Activated CD8-positive, alpha-beta memory T cell treated with anti-CD3 and anti-CD28 coated beads, Interleukin-2, amount 50 U/mL, for 1 hour (primary cell): ENCODE data around the gene CRTAC1.

Experiments
- DNase-seq: peaks from one replicate; pipeline ENCODE4 v3.0.0-alpha.2; 2020; ENCODE audit errors: extremely low read depth

CRTAC1 gene, protein sequence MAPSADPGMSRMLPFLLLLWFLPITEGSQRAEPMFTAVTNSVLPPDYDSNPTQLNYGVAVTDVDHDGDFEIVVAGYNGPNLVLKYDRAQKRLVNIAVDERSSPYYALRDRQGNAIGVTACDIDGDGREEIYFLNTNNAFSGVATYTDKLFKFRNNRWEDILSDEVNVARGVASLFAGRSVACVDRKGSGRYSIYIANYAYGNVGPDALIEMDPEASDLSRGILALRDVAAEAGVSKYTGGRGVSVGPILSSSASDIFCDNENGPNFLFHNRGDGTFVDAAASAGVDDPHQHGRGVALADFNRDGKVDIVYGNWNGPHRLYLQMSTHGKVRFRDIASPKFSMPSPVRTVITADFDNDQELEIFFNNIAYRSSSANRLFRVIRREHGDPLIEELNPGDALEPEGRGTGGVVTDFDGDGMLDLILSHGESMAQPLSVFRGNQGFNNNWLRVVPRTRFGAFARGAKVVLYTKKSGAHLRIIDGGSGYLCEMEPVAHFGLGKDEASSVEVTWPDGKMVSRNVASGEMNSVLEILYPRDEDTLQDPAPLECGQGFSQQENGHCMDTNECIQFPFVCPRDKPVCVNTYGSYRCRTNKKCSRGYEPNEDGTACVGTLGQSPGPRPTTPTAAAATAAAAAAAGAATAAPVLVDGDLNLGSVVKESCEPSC

DNA sequence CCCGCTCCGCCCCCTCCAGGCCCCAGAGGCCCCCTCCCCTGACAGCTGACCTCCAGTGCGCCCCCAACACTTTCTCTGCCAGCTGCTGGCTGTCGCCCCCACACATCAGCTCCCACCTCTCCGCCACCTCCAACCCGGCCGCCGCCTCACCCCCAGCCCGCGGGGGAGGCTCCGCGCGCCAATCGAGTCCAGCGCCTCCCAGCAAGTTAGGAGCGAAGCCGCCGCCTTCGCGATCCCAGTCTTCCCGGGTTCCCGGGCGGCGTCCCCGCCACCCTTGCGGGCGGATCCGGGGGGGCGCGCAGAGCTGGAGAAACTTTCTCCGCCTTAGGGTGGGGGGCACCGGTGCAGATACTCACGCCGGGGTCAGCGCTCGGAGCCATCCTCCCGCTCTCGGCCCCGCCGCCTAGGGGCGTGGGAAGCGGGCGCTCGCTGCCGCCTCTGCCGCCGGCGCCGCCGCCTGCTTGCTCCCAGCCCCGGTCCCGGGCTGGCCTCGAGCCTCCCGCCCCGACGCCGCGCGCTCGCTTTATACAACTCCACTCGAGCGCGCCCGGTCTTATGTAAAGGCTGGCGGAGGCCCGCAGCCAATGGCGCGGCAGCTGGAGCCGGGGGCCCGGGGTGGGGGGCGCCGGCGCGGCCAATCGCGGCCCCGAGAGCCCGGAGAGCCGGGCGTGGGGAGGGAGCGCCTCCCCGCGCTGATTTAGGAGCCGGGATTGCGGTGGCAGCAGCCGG lies at the start of gene CRTAC1:
CRTAC1 (minus strand) TSS at position 529 of the 729 bp plus-strand sequence; CDS start at position 380, 149 bp downstream.
- DNase-seq: no peak

DNA sequence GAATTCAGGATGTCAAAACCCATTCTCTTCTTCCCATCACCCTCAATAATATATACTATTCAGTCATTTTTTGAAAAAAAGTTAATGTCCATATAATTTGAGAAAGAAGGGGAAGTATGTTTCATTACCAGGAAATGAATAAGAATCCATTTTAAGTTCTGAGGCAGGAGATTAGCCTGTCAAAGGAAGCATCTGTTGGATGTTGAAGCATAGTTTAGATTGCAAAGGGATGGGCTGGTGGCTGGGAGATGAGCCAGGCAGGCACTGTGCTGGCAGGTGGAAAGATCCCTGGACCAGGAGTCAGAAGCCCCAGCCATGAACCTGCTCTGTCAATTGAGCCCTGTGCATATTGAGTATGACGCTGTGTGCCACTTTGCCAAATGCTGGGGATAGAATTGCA lies 48.4 kb upstream of the CRTAC1 start:
- DNase-seq: no peak

DNA sequence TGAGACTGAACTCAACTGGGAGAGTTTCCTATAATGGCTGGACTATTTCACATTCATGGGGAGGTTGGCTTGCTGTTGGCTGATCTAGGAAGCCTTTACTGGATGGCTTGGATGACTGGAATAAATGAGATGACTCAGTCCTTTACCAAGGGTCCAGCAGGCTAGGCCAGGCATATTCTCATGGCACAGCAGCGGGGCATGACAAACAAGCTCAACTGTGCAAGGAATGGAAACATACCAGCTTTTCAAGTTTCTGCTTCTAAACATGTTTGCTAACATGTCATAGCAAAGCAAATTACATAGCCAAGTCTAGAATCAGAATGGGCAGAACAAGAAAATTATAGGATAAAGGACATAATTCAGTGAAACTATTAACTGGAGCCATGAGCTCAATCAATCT lies 46.8 kb upstream of the CRTAC1 start:
- DNase-seq: no peak

DNA sequence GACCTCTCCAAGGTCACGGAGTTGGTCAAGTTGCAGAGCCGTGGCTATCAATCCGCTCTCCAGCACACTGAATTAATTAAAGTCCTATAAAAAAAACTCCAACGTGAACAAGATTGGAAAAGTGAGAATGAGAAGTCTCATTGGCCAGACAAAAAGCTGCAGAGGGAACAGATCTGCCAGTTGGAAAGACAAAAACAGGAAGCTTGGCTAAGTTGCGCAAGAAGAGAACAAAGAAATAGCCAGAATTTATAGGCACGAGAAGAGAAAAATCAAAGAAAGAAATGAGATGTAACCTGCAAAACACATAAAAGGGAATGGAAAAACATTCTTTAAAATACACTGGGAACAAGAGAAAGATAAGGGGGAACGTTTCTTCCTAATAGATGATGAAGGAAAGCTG lies 45.7 kb upstream of the CRTAC1 start:
- DNase-seq: no peak

DNA sequence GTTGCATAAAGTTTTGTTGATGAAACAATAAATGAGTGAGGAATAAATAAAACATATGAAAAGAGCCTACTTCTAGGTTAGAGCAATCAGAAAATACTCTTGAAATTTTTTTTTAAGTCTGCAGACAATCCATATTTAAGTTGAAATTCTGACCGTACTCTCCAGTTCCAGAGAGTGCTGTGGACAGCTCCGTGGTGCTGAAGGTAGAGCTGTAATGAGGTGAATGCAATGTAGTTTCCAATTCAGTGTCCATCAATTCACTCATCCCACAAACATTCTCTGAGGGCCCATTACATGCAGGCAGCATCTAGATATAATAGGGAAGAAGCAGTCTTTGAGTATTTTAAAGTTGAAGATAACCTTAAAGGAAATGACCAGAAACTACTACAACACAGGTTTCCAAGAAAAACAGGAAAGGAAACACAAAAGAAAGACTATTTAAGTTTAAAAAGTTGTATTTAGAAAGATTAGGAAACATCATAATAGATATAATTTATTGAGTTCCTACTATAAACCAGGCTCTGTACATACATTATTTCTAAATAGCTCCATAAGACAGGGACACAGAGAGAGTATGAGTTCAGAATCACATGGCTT lies 44.0 kb upstream of the CRTAC1 start:
- no peak for DNase-seq

DNA sequence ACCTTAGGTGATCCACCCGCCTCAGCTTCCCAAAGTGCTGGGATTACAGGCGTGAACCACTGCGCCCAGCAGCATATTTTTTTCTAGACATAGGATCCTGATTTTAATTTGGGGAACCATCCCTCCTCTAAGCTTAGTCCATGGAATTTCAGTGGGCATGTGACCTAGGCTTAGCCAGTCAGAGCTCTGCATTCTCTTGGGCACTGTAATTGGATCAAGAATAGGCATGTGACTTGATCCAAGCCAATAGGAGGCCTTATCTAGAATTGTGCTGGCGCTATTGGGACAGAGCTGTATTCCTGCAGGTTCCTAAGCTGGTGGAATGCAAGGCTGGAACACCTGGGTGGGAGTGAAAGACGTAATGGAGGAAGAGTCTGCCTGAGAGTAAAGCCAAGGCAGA lies 36.7 kb upstream of the CRTAC1 start:
- no peak for DNase-seq

DNA sequence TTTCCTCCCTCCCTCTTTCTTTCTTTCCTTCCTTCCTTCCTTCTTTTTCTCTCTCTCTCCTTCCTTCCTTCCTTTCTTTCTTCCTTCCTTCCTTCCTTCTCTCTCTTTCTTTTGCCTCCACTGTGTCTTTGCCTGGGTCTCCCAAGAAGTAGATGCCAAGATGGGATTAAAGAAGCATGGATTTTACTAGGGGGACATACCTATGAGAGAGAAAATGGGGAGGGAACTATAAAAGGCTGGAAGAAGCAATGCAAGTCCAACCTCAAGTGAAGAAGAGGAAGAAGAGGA lies 33.3 kb upstream of the CRTAC1 start:
- no peak for DNase-seq

DNA sequence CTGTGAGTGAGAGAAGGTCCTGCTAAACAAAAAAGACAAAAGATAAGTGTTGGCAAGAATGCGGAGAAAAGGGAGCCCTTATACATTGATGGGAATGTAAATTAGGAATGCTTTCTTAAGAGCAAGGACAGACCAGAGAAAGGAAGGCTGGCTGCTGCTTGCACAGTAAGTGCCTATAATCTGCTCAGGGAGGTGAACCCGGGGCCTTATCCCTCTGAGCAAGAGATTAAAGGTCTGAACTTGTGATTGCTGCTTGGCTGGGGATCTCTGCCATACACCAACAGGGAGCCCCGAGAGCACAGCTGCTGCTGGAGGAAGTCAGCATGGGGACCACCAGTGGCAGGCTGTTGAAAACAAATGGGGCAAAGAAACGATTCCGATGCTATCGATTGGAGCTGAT lies 32.0 kb upstream of the CRTAC1 start:
- no peak for DNase-seq

DNA sequence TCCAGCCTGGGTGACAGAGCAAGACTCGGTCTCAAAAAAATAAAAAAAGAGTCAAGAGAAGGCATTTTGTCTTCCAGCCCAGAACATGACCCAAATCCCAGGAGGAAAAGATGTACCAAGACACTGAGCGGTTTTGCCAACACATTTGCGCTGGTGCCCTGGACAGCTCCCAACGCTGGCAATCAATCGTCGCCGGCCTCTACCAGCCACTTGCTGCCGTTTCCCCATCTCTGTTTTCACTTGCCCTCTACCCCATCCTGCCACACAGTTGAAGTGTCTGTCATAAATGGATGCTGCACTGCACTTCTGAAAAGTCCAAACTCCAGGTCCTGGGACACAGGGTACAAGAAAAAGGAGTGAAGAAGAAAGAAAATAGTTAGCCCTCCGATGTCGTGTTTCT lies 29.7 kb upstream of the CRTAC1 start:
- DNase-seq: no peak

DNA sequence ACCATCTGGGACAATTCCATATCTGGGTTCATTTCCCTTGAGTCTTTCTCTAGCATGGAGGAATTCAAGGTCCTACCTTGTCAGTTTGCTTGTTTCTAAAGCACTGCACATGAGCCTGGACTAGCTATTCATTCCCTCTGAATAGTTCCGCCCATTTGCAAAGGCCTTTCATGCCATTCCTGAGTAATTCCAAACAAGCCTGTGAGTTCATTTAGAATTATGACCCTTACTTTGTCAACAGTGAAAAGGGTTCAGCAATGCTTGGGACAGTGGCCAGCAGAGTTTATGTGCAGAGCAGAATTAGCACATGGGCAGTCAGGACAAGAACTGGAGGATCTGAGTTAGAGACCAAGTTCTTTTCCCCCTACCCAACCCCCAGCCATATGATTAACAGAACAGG lies 27.9 kb upstream of the CRTAC1 start:
- no peak for DNase-seq

DNA sequence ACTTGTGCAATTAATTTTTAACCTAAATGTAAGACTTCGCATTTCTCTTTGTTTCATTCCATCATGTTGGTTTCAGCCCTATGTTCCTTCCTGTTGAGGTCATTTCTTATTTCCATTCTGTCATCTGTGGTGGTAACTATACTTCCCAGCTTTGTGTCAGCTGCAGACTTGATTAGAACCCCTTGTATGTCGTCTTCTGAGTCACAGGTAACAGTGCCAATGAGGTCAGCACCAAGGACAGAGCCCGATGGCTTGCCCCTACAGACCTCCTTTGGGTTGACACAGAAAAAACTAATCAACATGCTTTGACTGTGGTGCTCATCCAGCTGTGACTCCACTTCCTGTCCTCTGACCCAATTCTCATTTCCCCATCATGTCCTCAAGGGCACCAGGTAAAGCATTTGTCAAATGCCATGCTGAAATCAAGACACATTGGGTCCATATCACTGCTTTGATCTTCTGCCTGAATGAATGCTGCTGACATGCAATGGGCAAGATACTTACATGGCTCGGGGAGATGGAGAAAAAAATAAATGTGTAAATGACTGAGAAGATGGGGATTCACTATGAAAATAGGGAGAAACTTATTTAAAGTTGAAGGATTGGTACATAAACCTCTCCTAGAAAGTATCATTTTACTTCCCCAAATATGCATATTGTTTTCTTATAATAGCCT lies 25.6 kb upstream of the CRTAC1 start:
- DNase-seq: no peak

DNA sequence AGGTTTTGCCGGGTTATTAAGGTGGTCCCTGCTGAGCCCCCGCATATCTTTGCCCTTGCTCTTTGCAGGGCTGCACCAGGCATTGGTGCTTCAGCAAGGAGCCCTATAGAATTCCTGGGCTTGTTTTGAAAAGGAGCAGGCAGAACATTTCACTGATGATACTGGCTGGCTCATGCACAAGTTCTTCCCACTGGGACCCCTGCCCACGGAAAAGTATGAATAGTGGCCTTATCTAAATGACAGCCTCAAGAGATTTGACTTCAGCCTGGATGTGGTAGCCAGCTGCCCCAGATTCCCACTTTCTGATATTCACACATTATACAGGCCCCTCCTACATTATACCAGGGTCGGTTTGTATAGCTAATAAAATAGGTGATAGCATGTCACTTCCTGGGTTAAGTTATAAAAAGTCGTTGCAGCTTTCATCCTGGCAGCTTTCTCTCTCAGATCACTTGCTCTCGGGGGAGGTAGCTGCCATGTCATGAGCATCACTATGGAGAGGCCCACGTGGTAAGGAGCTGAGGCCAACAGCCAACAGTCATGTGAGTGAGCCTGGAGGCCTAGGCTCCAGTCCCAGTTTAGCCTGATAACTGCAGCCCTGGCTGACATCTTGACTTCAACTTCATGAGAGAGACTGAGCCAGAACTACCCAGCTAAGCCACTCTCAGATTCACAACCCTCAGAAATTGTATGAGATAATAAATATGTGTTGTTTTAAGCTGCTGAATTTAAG lies 16.8 kb upstream of the CRTAC1 start:
- DNase-seq: no peak

DNA sequence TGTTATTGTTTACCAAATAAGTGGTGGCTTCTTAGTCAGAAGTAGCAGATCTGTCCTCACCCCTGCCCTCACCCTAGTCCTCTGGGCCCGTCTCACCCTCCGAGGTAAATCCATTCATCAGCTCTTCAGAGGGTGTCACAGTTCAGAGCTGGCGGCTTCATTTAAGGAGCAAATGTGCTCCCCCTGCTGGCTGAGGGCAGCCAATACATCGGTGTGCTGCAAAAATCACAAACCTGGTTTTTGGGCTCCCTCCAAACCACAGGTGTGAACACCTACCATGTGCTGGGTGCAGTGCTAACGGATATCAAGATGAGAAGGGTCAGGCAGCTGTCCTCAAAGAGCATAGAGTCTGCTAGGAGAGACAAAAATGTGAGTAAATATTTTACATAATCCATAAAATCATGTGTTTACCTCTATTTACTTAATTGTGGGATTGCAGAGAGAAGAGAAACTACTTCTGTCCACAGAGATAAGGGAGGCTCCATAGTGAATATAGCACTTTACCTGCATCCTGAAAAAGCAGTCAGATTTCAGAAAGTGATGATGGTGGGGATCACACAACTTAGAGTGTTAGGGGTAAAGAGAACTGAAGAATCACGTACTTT lies 15.5 kb upstream of the CRTAC1 start:
- peak; percentile 5 for DNase-seq

DNA sequence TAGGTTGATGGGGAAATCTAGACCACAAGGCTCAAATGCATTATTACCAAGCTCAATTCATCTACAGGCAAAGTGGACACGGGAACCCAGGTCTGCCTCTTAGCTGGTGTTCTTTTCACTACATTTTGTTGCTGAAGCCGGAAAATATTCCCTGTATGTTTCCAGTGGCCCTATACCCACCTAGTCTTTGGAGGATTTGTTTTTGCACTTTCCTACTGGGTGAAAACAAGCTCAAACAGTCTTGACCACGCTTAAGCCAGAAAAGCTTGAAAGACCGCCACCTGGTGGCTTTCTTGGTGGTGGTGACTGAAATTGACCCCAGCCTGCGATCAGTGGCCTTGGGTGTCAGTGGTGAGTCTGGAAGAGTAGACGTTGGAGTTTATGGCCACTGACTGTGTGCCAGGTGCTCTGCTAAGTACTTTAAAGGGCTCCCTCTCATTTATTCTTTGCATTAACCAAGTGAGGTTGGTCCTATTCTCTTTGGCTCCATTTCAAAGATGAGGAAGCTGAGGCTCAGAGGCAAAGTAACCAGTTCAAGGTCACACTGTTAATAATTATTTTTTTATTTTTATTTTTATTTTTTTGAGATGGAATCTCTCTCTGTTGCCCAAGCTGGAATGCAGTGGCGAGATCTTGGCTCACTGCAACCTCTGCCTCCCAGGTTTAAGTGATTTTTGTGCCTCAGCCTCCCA lies 11.1 kb upstream of the CRTAC1 start:
- no peak for DNase-seq

DNA sequence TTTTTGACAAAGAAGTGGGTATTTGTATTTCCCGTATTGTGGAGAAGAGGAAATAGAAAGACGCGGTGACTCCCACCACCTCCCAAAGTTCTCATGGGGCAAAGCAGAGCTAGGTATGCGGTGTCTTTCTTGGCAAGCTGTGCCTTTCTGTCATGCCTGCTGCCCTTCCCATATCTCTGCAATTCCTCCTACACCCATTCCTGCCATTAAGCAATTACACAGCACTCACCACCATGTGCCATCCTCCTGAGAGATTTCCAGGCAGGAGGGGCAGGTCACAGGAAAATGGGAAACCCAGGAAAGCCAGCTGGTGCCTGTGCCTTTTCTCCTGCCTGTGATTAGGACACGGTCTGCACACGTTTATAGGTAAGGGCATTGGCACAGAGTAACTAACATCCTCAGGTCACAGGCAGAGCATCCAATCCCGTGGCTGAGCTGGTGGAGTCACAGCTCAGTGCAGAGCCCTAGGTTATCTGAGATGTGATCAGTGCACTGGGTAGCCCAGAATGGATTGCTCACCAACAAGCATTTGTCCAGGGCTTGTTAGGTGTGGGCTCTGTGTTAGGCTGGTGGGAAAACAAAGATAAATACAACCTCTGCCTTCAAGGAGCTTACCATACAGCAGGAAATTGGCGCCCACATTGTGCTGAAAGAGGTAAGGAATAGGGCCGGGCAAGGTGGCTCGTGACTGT lies 9.4 kb upstream of the CRTAC1 start:
- DNase-seq: no peak

DNA sequence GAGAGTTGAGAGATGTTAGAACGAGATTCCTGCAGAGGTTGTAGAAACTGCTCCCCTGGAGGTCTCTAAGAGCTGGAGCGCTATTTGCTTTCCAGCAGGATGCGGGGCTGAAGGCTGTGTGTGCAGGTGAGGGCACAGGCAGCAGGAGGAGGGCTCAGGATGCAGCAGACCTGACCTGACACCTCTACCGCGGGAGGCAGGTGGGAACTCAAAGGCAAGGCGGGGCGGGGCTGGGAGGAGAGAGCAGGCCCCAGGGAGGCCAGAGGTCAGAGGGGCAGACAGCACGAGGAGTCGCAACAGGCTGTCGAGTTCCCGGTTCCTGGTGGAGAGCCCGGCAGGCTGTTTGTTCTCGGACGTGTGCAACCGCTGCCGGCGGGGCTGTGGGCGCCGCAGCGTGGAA lies 7.9 kb upstream of the CRTAC1 start:
- no peak for DNase-seq

DNA sequence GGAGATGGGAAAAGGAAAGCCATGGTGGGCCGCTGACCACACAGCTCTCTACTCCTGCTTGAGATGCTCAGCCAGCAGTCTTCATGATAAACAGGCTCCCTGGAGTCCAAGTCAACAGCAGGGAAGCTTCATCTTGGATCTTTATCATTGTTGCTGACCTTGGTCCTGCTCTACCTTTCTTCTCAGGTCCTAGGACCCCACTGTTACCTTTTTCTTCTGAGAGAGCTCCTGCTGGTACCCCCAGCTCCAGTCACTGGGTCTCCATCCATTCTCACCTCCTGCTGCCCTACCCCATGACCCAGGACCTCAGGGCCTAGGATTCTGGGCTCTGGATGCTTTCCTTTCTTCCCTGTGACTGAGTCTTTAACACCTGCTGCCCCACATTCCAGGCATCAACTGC lies 5.2 kb upstream of the CRTAC1 start:
- DNase-seq: no peak

DNA sequence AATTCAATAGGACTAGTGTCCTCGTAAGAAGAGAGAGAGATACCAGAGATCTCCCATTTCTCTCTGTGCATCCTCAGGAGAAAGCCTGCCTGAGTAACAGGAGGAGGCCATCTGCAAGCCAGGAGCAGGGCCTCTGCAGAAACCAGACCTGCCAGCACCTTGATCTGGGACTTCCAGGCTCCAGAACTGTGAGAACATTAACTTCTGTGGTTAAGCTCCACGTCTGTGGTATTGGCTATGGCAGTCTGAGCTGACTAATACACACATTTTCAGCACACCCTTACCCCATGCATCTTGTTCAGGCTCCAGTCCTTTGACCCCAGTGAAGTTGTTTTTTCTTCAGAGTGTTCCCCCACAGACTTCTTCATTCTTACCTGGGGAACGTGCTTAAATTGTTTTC lies 3.1 kb upstream of the CRTAC1 start:
- no peak for DNase-seq

DNA sequence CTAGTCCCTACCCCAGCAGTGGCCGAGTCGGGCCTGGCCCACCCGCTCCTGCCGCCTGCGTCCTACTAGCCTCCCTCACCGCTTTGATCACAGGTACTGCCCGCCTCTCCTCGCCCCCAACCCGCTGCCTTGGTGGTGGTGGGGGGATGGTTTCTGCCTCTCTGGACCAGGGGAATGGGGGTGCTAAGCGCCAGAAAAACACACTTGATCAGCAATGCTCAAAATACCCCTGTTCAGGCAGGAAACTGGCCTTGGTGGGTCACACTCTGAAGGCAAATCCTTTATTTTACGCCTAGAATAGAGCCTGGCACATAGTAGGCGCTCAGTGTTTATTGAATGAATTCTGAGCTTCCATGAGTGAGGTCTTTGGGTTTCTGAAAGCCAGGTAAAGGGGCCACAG lies 1.0 kb upstream of the CRTAC1 start:
- DNase-seq: no peak

DNA sequence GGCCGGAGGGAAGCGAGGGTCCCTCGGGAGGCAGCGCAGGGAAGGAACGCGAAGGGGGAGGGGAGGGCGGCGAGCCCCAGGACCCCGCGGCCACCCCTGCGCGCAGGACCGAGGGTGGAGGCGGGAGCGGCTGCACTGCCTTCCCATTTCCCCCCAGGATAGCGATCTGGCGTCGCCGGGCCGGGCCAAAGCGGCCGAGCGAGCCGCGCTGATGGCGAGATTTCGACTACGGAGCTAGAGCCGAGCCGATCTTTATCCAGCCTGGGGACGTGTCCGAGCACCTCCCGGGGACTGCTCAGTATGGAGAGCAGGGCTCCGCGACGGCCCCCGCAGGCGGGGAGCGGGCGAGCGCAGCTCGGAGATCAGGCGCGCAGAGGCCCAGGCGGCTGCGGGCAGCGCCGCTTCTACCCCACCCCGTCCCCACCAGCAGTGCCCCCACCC lies 590 bp upstream of the CRTAC1 start:
- no peak for DNase-seq
